ENCODE results near the gene ECT2L.

- TF ChIP-seq, protein P1, sequence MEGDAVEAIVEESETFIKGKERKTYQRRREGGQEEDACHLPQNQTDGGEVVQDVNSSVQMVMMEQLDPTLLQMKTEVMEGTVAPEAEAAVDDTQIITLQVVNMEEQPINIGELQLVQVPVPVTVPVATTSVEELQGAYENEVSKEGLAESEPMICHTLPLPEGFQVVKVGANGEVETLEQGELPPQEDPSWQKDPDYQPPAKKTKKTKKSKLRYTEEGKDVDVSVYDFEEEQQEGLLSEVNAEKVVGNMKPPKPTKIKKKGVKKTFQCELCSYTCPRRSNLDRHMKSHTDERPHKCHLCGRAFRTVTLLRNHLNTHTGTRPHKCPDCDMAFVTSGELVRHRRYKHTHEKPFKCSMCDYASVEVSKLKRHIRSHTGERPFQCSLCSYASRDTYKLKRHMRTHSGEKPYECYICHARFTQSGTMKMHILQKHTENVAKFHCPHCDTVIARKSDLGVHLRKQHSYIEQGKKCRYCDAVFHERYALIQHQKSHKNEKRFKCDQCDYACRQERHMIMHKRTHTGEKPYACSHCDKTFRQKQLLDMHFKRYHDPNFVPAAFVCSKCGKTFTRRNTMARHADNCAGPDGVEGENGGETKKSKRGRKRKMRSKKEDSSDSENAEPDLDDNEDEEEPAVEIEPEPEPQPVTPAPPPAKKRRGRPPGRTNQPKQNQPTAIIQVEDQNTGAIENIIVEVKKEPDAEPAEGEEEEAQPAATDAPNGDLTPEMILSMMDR (IDR thresholded peaks at IDR 0.05; ENCODE audit: low read depth, low read length), result no peak
- no peak for TF ChIP-seq EZH2phosphoT487 (IDR thresholded peaks at IDR 0.05; ENCODE audit: low read depth)
Observed at GRCh38 chr6:138862456-138862855, 66.6 kb downstream of the ECT2L start.

Measured in OCI-LY3 (cell line).